Head of caudate nucleus (tissue), 42 donors: ENCODE data around the gene HLA-DQB2.
"Not testable (repeated sequence)": the region's sequence is repeated elsewhere in the genome, so short reads cannot be mapped to it uniquely, and the experiment has no call there.

Source experiments
- DNase-seq, 42 donors: peaks; one replicate each; pipeline versions ENCODE4 v3.0.0 to v3.0.0-alpha.2; 2020 to 2021; ENCODE audit warnings: mixed read lengths in 7 of 42
- intact Hi-C: fragments of 100-400 bp; cut with DNase I; formaldehyde crosslinking; loops from one replicate; pipeline ENCODE4 v1.15.0; 2022

The HLA-DQB2 gene

DNA sequence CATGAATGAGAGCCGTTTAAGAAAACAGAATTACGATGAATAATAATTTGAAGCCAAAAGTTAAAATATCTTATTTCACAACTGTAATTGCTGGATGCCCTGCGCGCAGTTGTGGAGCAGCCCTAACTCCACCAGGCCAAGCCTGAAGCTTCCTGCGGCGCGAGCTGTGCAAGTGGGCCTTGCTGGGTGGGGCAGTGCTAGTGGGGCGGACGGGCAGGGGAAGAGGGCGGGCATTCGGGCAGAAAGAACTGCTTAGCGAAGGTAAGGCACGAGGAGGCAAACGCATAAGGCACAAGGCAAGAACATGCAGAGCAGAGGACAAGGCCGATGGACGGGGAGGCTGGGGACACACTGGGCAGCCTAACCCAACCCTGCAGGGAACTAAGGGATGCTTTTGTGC is 2.3 kb downstream of the HLA-DQB2 start:
- DNase-seq = no peak
- intact Hi-C loops = no loop called here

DNA sequence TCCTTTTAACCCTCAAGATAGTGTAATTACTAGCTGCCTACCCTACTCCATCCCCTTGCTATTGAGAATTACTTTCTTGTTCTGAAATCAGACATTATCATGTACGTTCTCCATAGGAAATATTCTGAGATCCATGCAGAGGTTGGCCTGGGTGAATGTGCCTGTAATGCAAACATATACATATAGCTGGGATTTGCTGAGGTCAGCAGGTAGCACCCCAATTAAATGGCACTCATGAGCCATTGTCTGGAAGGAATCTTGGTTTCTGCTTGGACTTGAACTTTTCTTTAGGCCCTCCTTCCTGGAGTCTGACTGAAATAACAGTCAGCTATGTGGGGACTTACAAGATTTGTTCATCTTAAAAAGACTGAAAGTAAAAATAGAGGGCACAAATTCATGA is 3.7 kb downstream of the HLA-DQB2 start:
- no peak for DNase-seq
- intact Hi-C loops = no loop called here

DNA sequence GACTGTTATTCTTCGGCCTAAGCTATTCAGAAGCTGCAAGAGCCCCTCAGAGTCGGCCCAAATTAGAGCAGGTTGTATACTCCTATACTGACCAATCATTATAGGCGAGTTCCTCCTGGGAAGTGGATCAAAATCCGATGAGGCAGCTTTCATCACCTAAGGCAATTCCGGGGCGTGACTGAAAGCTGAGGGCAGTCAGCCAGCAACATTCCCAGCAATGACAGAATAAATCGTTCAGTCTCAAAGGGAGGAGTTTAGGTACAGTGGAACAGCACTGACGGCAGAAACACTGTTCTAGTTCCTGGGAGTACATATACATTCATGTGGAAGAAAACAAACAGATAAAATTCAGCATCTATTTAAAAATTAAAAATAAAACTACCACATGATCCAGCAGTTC is 10.8 kb downstream of the HLA-DQB2 start:
- intact Hi-C loops = no loop called here
- DNase-seq = no peak

DNA sequence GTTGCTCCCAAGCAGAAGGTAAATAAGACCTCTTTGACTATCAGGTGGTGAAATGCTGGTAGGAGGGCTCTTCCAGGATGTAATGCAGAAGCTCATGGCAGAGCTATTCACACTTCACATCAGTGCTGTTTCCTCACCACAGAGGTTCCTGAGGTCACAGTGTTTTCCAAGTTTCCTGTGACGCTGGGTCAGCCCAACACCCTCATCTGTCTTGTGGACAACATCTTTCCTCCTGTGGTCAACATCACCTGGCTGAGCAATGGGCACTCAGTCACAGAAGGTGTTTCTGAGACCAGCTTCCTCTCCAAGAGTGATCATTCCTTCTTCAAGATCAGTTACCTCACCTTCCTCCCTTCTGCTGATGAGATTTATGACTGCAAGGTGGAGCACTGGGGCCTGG is 17.7 kb downstream of the HLA-DQB2 start:
- DNase-seq, intact Hi-C loops: not testable (repeated sequence)

DNA sequence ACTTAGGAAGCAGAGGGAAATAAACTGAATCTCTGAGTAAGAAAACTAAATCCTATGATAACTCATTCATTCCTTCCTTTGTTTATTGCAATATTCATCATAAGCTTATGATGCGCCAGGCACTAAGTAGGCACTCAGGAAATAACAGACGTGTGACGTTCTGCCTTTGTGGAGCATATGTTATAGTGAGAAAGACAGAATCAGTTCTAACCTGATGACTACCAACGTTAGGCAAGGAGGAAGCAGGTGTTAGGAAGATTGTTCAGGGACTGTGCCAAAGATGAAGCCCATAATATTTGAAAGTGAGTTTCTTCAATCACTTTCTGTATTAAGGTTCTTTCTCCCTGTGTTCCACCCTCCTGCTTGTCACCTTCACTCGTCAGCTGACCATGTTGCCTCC is 18.6 kb downstream of the HLA-DQB2 start:
- no peak for DNase-seq
- intact Hi-C loops = no loop called here

DNA sequence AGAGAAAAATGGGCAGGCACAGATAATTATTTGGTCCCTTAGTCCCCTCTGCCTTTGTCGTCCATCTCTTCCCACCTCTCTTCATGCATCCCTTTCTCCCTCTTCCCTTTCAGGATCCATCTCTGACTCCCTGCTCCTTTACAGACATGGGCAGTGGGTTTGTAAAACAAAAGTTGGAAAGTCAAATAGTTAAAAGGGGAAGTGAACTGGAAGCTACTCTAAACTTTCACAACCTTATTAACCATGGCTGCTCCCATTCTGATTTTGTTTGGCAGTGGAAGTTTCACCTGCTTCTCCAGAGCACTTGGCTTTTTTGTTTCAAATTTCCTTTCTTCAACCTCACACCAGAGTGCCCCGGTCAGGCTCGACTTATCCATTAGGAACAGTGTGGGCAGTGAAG is 21.0 kb downstream of the HLA-DQB2 start:
- intact Hi-C loops = no loop called here
- no peak for DNase-seq

DNA sequence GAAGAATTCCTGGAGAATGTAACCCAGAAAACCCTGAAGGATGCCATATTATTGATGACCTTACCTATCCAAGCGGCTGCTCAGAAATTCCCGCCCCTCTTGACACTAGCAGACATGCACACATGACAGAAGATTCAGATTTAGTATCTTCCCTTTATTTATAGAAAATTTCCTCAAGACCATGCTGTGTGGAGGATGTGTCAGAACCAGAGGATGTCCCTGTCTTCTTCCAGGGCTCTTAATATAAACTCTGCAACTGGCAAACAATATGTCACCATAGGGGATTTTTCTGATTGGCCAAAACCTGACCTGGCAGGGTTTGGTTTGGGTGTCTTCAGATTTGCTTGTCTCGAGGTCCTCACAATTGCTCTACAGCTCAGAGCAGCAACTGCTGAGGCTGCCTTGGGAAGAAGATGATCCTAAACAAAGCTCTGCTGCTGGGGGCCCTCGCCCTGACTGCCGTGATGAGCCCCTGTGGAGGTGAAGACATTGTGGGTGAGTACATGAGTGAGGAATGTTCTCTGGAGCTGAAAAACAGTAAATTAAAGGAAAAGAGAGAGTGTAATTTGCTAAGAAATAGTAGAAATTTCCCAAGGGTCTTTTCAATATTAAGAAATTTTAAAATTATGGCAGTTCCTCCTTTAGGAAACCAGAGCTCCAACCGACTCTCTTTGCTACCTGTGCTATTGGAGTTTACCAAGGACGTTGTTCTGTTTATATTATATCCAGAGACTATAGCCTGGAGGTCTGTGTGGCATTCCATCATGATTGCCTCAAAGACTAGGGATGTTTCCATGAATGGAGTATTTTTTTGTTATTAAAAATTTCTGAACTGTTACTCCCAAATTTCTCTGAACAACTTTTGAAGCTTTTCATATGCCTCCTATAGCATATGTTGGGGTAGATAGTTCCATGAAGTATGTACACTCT is 22.0 kb downstream of the HLA-DQB2 start, which contains the start of gene HLA-DQA2:
TSS of gene HLA-DQA2 (plus strand) at position 361 of the 930 bp plus-strand sequence. CDS start at position 414, 53 bp downstream.
- DNase-seq = no peak
- intact Hi-C loops = no loop called here

DNA sequence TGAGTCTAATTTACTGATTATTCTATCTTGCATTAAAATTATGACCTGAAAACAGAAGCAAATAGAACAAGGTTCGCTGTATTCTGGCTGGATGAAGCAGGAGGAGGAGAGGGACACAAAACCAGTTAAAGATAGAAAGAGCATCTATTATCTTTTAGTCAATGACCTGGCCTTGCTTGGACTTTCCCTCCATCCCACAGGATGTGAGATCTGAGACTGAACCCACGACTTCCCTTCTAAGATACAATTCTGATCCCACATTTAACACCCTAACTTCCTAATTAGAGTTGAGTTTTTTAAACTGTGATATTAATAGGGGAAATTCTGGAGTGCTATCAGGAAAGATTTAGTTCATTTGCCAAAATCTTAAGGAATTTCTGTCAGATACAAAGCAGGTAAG is 25.2 kb downstream of the HLA-DQB2 start:
- intact Hi-C loops = no loop called here

DNA sequence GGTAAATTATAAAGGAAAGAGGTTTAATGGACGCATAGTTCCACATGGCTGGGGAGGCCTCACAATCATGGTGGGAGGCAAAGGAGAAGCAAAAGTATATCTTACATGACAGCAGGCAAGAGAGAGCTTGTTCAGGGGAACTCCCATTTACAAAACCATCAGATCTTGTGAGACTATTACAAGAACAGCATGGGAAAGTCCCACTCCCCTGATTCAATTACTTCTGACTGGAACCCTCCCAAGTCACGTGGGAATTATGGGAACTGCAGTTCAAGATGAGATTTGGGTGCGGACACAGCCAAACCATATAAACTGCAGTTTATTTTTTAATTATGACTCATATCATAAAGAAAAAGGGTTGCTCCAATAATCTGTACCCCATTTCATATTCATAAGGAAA is 44.5 kb downstream of the HLA-DQB2 start:
- intact Hi-C loops = no loop called here
- DNase-seq = no peak

More for the DNA sequence above, 25.2 kb downstream of the HLA-DQB2 start:
- DNase-seq = no peak

DNA sequence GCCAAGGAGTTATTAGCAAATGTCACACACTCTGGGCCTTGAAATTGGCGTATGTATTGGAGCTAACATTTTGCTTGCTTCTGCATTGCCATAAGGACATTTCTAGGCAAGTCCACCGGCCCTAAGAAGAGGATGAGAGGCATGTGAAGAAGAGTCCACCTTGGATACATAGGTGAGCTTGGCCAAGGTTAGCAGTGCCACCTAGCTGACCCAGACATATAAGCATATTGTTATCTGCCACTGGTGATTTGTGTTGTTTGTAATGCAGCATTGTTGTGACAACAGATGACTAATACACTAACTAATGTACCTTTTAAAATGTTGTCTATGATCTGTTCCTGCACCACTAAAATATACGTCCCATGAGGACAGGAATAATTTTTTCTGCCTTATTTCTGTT is 46.9 kb downstream of the HLA-DQB2 start:
- DNase-seq = no peak
- intact Hi-C loops = no loop called here

DNA sequence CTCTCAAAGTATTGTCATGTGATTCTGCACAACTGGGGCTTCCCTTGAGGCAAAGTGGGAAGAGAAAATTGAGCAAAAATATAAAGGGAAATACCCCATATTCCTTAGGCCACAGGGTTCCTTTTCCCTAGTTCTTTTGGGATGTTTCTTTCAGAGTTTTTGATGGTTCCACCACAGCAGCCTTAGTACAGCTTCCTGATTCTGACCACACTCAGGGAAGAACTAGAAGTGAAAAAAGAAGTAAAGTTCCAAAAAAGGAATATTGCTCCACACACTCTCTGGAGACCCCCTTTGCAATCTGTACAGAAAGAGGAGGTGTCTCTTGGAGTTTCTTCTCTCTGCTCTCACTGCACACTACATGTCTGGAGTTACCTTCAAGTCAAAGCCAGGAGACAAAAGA is 50.1 kb downstream of the HLA-DQB2 start:
- DNase-seq = no peak
- intact Hi-C loops = no loop called here

DNA sequence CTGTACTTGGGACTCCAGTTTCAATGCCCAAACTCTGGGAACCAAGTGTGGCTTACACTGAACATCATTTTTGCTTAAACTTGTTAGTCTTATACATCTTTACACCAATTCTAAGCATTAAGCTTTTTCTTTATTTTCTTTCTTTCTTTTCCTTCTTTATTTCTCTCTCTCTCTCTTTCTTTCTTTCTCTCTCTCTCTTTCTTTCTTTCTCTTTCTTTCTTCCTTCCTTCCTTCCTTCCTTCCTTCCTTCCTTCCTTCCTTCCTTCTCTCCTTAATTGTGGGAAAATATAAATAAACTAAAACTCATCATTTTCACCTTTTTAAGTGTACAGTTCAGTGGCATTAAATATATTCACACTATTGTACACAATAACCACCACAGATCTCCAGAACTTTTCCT is 53.7 kb downstream of the HLA-DQB2 start:
- intact Hi-C loops = no loop called here
- no peak for DNase-seq
